ENCODE results near the gene ASB10. TPM values are rescaled to one million over a fixed set of nuclear protein-coding genes. Genes with fewer than 3 reads are reported as not detected.

Gene ASB10
- total RNA-seq, 1 donor from 2014 or later = not detected

GRCh38 chr7:151210087-151210854 is 23.2 kb upstream of the ASB10 start, which contains the start of gene H2BK1:
Gene H2BK1 (minus strand): TSS chr7:151210488. CDS start chr7:151210318, 170 bp downstream.
- ATAC-seq = no peak

DNA sequence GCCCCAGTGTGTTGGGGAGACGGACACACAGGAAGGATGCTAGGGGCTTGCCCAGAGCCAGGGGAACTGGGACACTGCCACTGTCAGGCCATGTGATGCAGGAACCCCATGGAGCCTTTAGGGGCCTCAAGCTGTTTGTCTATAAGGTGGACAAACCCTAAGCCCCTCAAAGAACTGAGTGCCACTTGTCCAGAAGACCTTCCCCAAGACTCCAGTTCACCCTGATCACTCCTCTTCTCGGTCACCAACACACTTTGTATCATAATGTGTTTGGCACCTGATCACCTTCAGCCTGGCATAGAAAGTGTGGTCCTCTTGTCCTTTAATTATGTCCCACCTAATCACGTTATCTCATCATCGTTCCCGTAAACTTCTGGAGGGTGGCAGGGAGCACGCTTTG is 22.5 kb upstream of the ASB10 start:
- no peak for ATAC-seq

DNA sequence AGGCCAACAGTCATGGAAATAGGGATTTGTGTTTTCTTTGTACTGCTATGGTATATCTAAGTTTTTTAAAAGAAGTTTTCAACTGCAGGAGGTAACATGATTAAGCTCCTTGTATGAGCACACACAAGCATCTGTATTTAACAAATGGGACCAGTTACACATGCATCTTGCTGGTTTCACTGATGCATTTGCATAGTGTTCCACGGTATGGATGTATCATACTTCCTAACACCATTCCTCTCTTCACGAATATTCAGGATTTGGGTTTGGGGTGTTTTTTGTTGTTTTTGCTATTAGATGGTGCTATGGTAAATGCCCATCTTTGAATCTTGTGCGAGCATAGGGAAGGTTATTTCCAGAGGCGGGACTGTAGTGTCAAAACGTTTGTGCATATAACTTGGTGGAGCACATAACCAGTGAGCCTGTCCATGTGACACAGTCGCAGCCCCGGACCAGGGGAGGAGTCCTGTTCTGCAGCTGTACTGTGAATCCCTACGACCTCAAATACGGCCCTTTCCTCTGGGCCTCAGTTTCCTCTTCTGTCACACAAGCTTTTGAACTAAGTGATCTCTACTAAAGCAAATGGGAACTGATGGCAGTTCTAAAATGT is 21.3 kb upstream of the ASB10 start:
- ATAC-seq = no peak

- ATAC-seq = no peak
Observed at GRCh38 chr7:151207804-151208203, 20.8 kb upstream of the ASB10 start.

DNA sequence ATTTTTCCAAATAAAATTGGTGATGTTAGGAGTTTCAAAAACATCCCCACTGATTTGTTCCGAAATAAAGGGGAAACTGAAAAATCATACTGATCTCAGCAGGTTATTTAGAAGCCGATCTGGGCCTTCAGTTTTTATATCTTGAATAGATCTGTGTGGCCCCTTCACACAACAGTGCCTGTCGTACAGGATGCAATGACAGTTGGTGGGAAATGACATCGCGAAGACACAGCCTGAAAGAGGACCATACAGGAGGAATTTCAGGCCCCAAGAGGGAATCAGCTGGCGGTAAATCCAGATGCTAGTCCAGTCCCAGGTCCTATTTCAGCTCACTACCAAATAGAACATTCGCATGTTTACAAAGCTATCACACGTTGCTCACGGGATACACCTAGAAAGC is 20.3 kb upstream of the ASB10 start:
- ATAC-seq = no peak

- no peak for ATAC-seq
Observed at GRCh38 chr7:151206914-151207313, 19.9 kb upstream of the ASB10 start.

DNA sequence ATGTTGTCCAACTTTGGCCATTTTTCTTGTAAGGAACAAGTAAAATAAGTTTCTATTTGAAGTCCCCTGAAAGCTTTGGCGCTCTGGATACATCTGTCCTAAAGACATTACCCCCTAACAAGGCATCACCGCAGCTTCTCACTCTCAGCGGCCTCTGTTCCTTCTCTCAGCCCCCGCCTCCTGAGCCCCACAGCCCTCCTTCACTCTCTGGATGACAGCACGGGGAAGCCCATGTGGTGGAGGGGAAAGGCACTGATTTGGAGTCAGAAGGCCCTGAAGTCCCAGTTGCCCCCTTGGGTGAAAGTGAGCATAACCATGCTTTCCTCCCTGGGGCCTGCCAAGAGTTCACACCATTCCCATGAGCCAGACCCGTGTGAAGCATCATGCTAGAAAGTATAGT is 18.7 kb upstream of the ASB10 start:
- no peak for ATAC-seq

DNA sequence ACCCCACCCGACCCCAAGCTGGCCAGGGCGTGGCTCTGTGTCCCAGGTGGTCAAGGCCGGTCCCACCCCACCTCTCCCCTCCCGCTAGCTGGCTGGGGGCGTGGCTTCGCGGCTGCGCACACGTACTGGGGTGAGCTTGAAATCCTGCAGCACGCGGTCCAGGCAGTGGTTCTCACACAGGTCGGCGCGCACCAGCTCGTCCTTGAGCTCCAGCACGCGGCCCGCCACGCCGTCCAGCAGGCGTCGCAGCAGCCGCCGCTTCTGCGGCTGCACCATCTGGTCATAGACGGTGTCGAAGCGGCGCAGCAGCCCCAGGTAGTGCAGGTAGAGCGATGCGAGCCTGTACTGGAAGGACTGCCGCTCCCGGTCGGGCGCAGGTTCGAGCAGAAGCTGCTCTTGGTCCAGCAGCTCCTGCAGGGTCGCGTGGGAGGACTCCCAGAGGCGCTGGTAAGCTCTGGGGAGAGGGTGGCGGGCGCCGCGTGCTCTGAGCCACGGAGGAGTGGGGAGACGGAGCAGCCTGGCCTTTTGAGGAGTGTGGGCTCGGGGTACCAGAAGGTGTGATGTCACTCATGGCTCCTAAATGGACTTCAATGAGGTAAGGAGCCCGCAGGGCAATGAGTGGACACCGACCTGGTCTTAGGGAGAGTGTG is 17.5 kb upstream of the ASB10 start:
- peak; percentile 27 for ATAC-seq

GRCh38 chr7:151202836-151203235 is 15.8 kb upstream of the ASB10 start:
- no peak for ATAC-seq

DNA sequence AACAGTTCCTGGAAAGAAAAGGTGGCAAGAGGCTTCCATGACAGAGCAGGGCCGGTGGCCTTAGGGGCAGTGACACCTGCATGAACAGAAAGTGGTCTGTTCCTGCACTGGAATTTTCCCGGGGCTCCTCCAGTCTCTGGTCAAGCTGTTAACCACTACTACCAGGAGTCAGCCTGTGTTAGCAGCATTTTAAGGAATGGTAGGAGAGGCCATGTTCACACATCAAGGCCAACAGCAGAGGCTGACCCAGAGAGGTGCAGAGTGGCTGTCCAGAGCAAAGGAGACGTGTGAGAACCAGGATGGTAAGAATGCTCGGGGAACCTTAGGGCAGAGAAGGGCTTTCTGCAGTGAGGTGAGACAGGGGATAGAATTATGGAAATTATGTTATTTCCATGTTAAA is 14.7 kb upstream of the ASB10 start:
- no peak for ATAC-seq

DNA sequence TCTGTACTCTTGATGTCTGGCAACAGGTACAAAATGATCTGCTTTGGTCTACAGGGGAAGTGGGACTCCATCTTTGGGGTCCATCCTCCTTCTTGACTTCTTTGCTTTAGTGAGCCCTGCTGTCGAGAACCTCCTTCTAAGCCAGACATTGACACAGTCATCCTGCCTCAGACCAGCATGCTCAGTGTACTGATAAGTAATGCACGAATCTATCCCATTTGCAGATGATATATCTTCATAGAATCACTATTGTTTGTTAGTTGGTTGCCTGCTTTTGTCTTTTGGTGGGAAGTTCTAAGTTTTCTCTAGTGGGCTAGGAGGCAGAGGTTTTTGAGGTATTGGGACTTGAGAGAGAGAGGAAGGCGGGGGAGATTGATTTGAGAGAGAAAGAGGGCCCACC is 14.3 kb upstream of the ASB10 start:
- ATAC-seq = no peak

- ATAC-seq = no peak
Observed at GRCh38 chr7:151198945-151199848, 12.1 kb upstream of the ASB10 start.

DNA sequence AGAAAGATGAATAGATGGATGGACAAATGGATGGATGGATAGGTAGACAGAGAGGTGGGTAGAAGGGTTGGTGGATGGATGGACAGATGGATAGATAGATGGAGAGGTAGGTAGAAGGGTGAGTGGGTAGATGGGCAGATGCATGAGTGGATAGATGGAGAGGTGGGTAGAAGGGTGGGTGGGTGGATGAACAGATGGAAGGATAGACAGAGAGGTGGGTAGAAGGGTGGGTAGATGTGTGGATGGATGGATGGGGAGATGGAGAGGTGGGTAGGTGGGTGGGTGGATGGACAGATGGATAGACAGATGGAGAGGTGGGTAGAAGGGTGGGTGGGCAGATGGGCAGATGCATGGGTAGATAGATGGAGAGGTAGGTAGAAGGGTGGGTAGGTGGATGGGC is 10.9 kb upstream of the ASB10 start:
- no peak for ATAC-seq

DNA sequence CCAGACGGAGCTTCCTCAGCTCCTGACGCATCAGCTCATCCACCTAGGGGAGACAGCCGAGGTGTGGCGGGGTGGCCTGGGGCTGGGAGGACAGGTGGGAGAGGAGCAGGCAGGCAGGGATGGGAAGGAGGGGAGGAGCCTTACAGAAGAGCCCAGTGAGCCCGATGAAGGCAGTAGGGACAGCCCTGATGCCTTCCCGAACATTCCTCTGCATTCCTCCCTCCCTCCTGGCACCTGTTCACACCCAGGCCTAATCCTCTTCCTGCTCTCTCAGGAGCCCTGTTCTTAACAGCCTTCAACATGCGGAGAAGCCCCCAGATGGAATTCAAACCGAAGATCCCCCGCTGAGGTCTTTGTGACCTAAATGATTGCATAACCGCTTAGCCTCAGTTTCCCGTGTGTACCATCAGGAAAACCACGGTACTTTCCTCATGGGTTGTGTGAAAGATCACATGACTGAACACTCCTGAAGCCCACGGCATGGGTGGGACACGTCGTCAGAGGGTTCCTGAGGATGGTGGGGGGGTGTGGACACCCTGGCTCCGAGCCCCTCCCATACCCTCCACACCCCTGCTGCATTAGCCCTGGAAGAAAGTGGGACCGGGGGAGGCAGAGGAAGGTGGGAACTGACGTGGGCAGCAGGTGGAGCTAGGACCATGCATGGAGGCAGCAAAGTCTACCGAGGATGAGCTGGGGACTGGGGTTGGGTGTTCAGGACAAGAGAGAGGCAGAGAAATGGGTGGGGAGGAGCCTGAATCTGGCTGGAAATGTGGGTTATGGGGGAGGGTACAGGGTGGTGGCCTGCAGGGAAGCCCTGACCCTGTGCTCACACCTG is 8.8 kb upstream of the ASB10 start:
- ATAC-seq = no peak

GRCh38 chr7:151194188-151194587 is 7.1 kb upstream of the ASB10 start:
- no peak for ATAC-seq

DNA sequence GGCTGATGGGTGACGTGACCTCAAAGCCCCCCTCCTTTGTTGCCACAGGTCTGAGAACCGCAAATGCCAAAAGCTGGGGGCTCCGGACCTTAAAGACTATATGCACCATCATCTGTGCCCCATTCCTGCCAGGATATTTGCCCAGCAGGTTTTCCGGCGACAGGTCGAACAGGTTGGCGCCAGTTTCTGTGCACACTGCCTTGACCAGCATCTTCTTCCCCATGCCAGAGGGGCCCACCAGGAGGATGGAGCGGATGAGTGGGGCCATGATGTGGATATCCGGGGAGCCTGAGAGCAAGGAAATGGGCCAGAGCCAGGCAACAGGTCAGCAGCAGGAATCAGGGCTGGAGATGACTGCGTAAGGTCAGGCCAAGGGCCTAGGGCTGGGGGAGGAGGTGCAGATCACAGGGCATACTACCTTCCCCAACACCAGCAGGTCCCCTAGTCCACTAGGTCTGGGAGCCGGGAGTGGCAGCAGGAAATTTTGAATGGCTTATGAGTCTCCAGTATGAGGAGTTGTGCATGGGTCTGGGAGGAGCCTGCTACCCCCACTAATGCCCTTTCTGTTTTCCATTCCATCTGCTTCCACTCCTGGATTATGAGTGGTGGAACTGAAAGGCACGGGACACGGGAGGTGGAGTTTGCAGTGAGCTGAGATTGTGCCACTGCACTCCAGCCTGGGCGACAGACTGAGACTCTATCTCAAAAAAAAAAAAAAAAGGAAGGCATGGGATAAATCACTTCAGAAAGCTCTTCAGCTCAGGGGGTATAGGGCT is 6.3 kb upstream of the ASB10 start:
- no peak for ATAC-seq

DNA sequence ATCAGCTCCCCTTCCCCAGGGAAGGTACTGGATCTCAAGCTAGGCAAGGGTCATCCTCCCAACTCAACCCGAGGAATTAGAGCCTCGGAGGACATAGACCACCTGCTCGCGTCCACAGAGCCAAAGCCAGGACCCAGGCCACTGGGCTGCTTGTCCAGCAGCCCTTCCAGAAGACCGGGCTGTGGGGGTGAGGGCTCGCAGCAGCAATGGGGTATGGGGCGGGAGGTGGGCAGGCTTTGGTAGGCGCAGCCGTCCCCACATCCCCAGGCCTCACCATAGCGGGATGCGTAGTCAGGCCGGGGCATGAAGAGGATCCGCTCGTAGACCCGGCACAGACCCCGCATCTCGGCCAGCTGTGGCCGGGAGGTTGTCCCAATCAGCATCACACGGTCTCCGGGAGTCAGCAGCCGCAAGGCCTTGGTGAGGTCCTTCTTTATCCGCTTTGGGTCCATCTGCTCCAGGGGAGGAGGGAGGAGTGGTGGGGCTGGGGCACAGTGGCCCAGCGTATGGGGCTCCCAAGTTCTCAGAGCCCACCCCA is 5.0 kb upstream of the ASB10 start:
- ATAC-seq = no peak

- no peak for ATAC-seq
Observed at GRCh38 chr7:151191544-151191943, 4.5 kb upstream of the ASB10 start.

DNA sequence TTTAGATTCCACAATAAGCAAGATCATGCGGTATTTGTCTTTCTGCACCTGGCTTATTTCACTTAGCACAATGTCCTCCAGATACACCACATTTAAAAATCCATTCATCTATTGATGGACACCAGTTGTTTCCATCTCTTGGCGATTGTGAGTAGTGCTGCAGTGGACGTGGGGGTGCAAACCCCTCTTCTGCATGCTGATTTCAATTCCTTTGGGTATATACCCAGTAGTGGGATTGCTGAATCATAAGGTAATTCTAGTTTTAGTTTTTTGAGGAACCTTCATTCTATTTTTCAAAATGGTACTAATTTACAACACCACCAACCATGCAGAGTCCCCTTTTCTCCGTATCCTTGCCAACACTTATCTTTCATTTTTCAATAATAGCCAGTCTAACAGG is 2.0 kb upstream of the ASB10 start:
- ATAC-seq = no peak

DNA sequence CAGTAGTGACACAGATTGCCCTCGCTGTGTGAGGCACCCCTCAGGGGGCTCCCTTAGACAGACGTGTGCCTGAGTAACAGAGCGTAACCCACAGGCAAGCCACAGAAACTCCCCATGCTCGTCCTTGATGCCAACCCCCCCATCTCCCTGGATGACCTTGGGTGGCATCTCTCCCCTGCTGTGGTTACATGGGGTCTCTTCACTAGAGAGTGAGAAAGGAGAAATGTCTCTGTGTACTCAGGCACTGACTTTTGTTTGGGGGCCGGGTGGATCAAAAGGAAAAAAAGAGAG is 1.1 kb upstream of the ASB10 start:
- ATAC-seq = no peak
